DND-41 (cell line): ENCODE data around the gene UROC1.
A peak's percentile ranks its signal among the peaks of the same experiment; 100 is the strongest.

Source experiments
- ATAC-seq: fragments of 200-7000 bp; cut with Tn5 transposase; 3 replicates; pipeline ENCODE4 v1.9.1; 2021; ENCODE audit warnings: low read depth; ENCODE audit not compliant: insufficient read depth
- DNase-seq: peaks from one replicate; pipeline ENCODE4 v3.0.0-alpha.2; 2020
- H2AFZ ChIP-seq: 2 replicates; pipeline ENCODE4 v1.6.0; 2012; ENCODE audit warnings: low read depth, low read length
- H3K27ac ChIP-seq: 2 replicates; pipeline ENCODE4 v1.5.1; 2012; ENCODE audit warnings: low read length, inconsistent platforms
- H3K27me3 ChIP-seq: fragments of 200-600 bp; sonication (generic); 2 replicates; pipeline ENCODE4 v1.6.0; 2012; ENCODE audit warnings: low read length, mild to moderate bottlenecking, inconsistent platforms; ENCODE audit not compliant: insufficient read depth, poor library complexity
- H3K36me3 ChIP-seq: 2 replicates; pipeline ENCODE4 v1.5.1; 2012; ENCODE audit warnings: low read length, inconsistent platforms; ENCODE audit not compliant: insufficient read depth
- H3K4me1 ChIP-seq: 2 replicates; pipeline ENCODE4 v1.5.1; 2012; ENCODE audit warnings: mild to moderate bottlenecking, low read length; ENCODE audit not compliant: insufficient read depth
- H3K4me2 ChIP-seq: 2 replicates; pipeline ENCODE4 v1.6.0; 2012; ENCODE audit warnings: mild to moderate bottlenecking, moderate library complexity, low read length, inconsistent platforms; ENCODE audit not compliant: insufficient read depth
- H3K4me3 ChIP-seq, 2 experiments: fragments of 200-600 bp in 1 of 2; shearing (Covaris generic) in 1 of 2; 2 replicates each; pipeline ENCODE4 v1.5.1; 2012 to 2016; ENCODE audit warnings: inconsistent platforms in 2 of 2, low read length in 2 of 2, mild to moderate bottlenecking in 2 of 2, low read depth in 1 of 2, moderate library complexity in 1 of 2
- H3K79me2 ChIP-seq: 2 replicates; pipeline ENCODE4 v1.6.0; 2012; ENCODE audit warnings: low read length, inconsistent platforms; ENCODE audit not compliant: insufficient read depth
- H3K9ac ChIP-seq: 2 replicates; pipeline ENCODE4 v1.6.0; 2012; ENCODE audit warnings: low read depth, mild to moderate bottlenecking, inconsistent platforms, low read length, moderate library complexity
- H3K9me3 ChIP-seq: 2 replicates; pipeline ENCODE4 v1.5.1; 2012; ENCODE audit warnings: low read length, moderate library complexity, mild to moderate bottlenecking, inconsistent platforms; ENCODE audit not compliant: insufficient read depth, severe bottlenecking
- H4K20me1 ChIP-seq: 2 replicates; pipeline ENCODE4 v1.6.0; 2012; ENCODE audit warnings: low read length; ENCODE audit not compliant: insufficient read depth
- CTCF ChIP-seq: IDR thresholded peaks from 2 replicates; pipeline ENCODE4 v1.5.1; 2012; ENCODE audit warnings: borderline replicate concordance, low read length, moderate library complexity, mild to moderate bottlenecking; ENCODE audit not compliant: poor library complexity, severe bottlenecking; ENCODE audit errors: extremely low read depth
- EZH2 ChIP-seq: IDR thresholded peaks from 3 replicates; pipeline ENCODE4 v1.6.1; 2012; ENCODE audit warnings: borderline replicate concordance, low read depth, mild to moderate bottlenecking, moderate library complexity, low read length, inconsistent platforms; ENCODE audit not compliant: severe bottlenecking

Gene UROC1

GRCh38 chr3:126475413-126476114, 42.0 kb downstream of the UROC1 start, which contains the start of gene ZXDC:
Gene ZXDC (minus strand): TSS chr3:126475891. CDS start chr3:126475865, 26 bp downstream.
- peaks cover 44% of the 10 kb centered on the region for H4K20me1 ChIP-seq
- peaks cover 39% of the 10 kb centered on the region for H3K36me3 ChIP-seq
- H3K9me3 ChIP-seq: no peaks in the 10 kb centered on the region
- peak within 1 kb of the TSS; percentile 78 for H3K27ac ChIP-seq
- TF ChIP-seq EZH2 (no peak), CTCF (peak; percentile 58)
- peak; percentile 89 for DNase-seq
- peak within 1 kb of the TSS; percentile 89 for H3K4me2 ChIP-seq
- H3K79me2 ChIP-seq: peaks cover 48% of the 10 kb centered on the region
- peaks cover 42% of the 10 kb centered on the region for H3K4me1 ChIP-seq
- peak within 1 kb of the TSS; percentile 83 for H2AFZ ChIP-seq
- H3K27me3 ChIP-seq: no peaks in the 10 kb centered on the region
- H3K4me3 ChIP-seq: peak within 1 kb of the TSS; percentile 84 to 96
- peak within 1 kb of the TSS; percentile 90 for H3K9ac ChIP-seq
- peak; percentile 84 for ATAC-seq

GRCh38 chr3:126474498-126475412, 42.8 kb downstream of the UROC1 start:
- H3K27me3 ChIP-seq: no peaks in the 10 kb centered on the region
- H2AFZ ChIP-seq: peak overlapping the region; percentile 80; the same call in 1 of the 2 replicates
- ATAC-seq (peak; percentile 32), DNase-seq (peak; percentile 42)
- peak overlapping the region; percentile 84 to 96 for H3K4me3 ChIP-seq
- H3K4me1 ChIP-seq: peaks cover 46% of the 10 kb centered on the region
- TF ChIP-seq EZH2 (no peak), CTCF (no peak)
- H4K20me1 ChIP-seq: peaks cover 52% of the 10 kb centered on the region
- H3K9me3 ChIP-seq: no peaks in the 10 kb centered on the region
- peaks cover 56% of the 10 kb centered on the region for H3K79me2 ChIP-seq
- peak overlapping the region; percentile 78 for H3K27ac ChIP-seq
- H3K4me2 ChIP-seq: peak overlapping the region; percentile 89
- H3K9ac ChIP-seq: peak overlapping the region; percentile 90
- peaks cover 47% of the 10 kb centered on the region for H3K36me3 ChIP-seq

- Histone ChIP-seq H3K36me3 (peaks cover 59% of the 10 kb centered on the region), H3K9ac (peak overlapping the region; percentile 90; the same call in 1 of the 2 replicates), H4K20me1 (peaks cover 64% of the 10 kb centered on the region), H3K4me2 (peak overlapping the region; percentile 89), H2AFZ (no peak overlapping the region), H3K4me1 (peaks cover 46% of the 10 kb centered on the region), H3K4me3 (peak overlapping the region in 1 of 2 experiments; percentile 47; a peak in 2 of 4 replicates), H3K27me3 (no peaks in the 10 kb centered on the region), H3K27ac (peak overlapping the region; percentile 44), H3K9me3 (no peaks in the 10 kb centered on the region), H3K79me2 (peaks cover 68% of the 10 kb centered on the region)
- ATAC-seq (peak; percentile 31; the same call in 2 of the 3 replicates), DNase-seq (peak; percentile 51)
- no peak for TF ChIP-seq CTCF
- no peak for TF ChIP-seq EZH2
Observed at GRCh38 chr3:126473292-126474168, 44.0 kb downstream of the UROC1 start.
